Frontal cortex (tissue), 4 donors: ENCODE results near the gene TJP3. TPM values are rescaled to one million over a fixed set of nuclear protein-coding genes. Genes with fewer than 3 reads are reported as not detected.

ENCODE experiments used
- DNase-seq, 2 donors: peaks; one replicate each; pipeline ENCODE4 v3.0.0; 2012; ENCODE audit warnings: low spot score in 2 of 2
- FAIRE-seq: peaks from 2 replicates; lab custom pipeline; 2012; peaks lifted over from hg19 to GRCh38; lab: Jason Lieb, UNC
- total RNA-seq: library from RNA; depleted of rRNA; stranded (reverse); fragments of >200 nt; gene quantifications from one replicate; pipeline ENCODE4 v1.2.3, GENCODE V29; 2014
- donor health status: control.
- donor health status: control.
- donor health status: control.

The TJP3 gene
- total RNA-seq, 1 donor from 2014 or later = not detected

DNA sequence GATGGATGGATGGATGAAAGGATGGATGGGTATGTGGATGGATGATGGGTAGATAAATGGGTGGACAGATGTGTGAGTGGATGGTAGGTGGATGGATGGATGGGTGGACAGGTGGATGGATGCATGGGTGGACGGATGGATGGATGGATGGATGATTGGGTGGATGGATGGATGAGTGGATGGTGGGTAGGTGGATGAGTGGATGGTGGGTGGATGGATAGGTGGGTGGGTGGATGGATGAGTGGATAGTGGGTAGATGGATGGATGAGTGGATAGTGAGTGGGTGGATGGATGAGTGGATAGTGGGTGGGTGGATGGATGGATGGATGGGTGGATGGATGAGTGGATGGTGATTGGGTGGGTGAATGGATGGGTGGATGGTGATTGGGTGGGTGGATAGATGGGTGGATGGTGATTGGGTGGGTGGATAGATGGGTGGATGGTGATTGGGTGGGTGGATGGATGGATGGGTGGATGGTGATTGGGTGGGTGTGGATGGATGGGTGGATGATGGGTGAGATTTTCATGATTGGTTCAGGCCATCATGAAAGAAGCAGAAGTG lies 68.4 kb downstream of the TJP3 start:
- FAIRE-seq = no peak

DNA sequence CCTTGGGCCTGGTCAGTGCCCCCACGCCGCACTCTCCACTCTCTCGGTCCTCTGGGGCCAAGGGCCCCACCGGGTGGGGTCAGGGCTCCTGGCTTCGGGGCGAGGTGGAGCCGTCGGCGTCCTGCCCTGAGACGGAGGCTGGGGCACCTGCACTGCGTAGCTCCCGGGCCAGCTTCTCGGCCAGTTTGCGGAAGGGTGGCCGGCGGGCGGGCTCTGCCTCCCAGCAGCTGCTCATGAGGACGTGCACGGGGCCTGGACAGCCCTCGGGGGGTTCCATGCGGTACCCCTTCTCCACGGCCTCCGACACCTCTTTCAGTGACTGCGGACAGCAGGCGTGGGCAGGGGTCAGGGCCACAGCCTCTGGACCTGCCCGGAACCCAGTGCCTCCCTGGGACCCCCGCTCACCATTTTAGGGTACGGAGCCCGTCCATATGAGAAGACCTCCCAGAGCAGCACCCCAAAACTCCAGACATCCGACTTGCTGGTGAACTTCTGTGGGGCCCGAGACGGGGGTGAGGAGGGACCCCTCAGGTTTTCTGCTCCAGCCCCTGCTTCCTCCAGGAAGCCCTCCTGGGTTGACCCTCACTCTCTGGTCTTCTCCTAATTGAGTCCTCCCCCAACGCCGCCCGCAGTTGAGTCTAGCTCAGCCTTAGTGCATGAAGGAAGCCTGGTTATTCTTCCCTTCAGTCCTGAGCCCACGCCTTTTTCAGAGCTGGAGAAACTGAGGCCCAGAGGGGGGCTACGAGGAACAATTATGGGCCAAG lies 70.1 kb downstream of the TJP3 start:
- FAIRE-seq (no peak), DNase-seq (no peak)

More for the DNA sequence above, 68.4 kb downstream of the TJP3 start:
- no peak for DNase-seq

DNA sequence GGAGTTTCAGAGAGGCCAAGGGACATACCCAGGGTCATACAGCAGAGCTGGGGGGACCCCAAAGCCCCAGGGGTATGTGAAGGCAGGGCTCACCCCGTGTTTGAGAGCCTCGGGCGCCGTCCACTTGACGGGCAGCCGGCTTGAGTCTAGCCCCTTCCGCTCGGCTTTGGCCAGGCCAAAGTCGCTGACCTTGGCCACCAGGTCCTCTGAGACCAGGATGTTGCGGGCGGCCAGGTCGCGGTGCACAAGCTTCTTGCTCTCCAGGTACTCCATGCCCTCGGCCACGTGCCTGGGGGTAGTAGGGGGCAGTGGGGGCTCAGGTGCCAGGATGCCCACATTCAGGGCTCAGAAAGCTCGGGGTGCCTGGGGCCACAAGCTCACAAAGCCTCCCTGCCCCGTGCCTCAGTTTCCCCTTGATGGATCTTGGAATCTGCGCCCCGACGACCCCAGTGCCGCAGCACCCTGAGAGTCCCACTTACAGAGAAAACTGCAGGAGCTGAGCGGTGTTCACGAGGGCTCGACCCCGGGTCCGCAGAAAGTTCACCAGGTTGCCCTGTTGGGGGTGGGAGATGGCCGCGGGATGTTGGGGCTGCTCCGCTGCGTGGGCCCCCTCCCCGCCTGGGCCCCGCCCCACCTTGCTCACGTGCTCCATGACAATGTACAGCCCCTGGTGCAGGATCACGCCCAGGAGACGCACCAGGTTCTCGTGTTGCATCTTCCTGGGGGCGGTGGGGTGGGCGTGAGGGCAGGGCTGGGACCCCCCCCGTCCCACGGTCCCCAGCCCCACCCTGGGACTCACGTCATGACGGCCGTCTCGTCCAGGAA lies 70.9 kb downstream of the TJP3 start:
- DNase-seq (no peak), FAIRE-seq (no peak)

DNA sequence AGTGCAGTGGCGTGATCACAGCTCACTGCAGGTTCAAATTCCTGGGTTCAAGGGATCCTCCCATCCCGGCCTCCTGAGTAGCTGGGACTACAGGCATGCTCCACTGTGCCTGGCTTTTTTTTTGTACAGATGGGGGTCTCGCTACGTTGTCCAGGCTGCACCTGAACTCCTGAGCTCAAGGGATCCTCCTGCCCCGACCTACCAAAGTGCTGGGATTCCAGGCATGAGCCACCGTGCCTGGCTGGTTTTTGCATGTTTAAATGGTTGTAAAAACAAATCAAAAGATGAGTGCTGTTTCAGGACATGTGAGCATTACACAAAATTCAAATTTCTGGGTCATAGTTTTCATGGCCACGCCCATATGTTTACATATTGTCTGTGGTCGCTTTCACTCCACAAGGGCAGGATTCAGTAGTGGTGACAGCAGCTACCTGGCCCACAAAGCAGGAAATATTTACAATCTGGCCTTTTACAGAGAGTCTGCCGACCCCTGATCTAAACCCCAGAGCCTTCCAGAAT lies 72.7 kb downstream of the TJP3 start:
- DNase-seq = no peak
- FAIRE-seq = no peak

DNA sequence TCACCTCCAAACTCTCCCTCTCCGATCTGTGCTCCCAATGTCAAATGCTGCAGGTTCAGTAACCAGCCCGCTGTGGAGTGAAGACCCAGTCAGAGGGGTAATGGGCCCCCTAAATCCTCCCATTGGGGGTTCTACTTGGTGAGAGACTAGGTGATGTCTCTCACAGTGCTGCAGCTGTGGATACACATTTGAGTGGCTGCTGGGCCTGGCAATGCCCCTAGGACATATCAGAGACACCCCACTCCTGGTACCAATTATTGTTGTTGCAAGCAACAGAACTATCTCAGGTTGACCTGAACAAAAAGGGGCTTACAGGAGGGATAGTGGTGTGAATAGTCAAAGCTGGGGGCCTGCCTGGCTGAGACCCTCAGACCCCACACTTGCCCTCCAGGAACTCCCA lies 73.4 kb downstream of the TJP3 start:
- DNase-seq (no peak), FAIRE-seq (no peak)

DNA sequence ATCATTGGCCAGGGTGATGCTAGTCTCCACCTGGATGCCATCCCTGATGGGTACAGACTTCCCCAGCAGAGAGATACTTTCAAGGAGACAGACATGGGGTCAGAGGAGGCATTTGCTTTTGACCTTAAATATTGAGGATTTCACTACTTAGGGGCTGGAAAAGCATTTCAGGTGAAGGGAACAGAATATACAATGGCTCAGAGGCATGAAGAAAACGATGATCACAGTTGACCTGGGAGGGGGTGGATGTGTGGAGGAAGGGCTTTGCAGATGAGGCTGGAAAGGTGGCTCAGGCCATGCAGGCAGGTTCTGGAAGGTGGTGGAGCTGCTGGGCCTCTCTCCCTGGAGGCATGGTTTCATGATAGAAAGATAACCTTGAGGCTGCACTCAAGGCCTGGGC lies 74.1 kb downstream of the TJP3 start:
- DNase-seq = no peak
- FAIRE-seq = no peak

DNA sequence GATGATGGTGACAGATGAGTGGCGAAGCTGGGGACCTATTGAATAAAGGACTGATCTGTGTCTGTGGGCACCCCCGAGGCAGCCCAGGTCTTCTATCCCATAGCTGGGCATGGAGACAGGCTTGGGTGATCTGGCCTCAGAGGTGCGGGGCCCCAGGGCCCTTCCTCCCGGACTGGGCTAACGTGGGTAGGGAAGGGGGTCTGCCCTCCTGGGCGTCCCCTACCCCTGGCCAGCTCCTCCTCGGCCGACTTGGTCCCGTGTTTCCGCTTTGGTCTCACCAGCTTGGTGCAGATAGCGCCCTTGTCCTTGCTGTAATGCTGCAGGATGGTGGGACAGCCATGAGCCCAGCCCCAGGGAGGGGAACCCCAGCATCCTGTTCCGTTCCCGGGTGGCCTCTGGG lies 74.7 kb downstream of the TJP3 start:
- DNase-seq (no peak), FAIRE-seq (no peak)

DNA sequence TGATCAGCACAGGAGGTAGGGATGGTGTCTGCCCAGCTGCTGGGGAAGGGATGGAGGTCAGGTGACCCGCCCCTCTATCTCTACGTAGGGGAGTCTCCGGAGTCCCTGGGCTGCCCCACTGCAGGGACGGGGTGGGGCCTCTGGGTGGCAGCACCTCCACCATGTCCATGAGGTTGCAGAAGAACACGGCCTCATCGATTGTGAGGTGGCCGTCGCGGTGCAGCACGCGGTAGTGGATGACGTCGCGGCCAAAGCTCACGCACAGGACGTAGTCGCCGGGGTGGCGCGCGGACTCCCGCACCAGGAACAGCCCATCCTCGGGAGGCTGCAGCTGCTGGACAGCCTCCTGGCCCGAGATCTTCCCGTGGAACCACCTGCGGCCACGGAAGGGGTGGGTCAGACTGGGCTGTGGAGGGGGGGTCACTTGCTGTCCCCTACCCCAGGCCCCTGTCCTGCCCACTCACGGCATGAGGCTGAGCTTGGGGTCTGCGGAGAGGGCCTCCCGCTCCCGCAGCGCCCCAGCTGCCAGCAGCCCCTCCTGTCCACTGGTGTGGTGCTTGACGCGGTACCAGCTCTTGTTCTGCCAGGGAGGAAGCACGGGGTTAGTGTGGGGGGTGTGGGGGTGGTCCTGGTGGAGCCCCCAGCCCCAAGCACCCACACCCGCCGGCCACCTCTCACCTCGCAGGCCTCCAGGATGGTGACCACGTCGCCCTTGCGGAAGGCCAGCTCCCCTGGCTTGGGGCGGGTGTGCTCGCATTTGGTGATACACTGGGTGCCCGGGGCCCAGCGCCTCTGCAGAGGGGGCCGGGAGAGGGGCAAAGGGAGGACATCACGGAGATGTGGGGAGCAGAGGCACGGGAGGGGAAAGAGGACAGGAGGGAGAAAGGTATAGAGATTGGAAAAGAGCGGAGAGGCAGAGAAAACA lies 75.7 kb downstream of the TJP3 start:
- DNase-seq = no peak
- FAIRE-seq = no peak

DNA sequence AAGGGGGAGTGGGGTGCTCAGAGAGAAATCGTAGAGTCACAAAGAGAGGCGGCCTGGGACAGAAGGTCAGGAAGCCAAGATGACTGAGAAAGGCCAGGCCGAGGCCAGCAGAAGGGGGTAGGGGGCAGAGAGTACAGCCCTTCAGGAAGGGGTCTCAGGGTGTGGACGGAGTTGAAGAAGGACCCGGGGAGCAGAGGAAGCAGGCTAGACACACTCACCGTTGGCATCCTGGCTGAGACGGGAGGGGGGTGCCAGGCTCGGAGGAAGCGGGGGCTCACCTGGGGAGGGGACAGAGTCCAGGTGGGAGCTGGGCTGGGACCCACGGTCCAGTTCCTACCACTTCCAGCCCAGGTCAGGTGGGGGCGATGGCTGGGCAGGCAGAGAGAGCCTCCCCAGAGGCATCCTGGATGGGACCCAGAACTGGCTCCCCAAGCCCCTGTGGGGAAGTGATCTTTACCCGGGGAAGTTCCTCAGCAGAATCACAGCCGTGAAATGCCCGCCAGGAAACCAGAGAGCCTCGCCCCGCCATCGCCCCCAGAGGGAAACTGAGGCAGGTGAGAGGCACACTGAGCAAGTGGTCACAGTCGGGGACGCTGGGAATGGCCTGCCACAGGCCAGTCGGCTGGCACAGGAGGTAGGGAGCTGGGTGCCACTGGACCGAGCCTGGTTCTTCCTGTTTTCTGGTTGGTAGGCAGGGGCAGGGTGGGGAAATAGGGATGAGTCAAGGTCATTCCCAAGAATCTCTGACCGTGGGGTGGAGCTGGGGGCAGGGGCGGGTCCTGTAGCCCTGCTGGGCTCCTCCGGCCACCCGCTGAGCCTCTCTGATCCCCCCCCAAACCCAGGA lies 76.6 kb downstream of the TJP3 start:
- DNase-seq = peak in 1 of 2 donors; percentile 47
- FAIRE-seq = no peak

DNA sequence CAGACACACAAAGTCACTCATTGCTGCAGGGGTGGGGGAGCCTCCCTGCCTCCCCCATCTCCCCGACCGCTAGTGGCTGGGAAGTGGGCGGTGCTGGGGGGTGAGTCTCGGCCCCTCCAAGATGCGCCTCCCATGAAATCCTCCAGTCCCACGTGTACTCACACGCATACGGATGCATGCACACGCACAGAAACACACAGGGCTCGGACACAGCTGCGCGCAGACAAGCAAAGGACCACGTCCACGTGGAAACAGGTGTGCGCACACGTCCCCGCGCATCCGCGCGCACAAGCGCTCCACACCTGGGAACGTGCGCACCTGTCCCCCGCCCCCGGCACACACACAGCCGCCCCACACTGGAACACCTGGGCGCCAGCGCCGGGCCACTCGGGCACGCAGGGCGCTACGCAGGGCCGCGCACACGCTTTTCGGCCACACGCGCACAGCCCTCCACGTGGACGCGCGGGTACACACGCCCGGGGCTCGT lies 77.3 kb downstream of the TJP3 start:
- FAIRE-seq = no peak
- peak in 1 of 2 donors; percentile 58 for DNase-seq

DNA sequence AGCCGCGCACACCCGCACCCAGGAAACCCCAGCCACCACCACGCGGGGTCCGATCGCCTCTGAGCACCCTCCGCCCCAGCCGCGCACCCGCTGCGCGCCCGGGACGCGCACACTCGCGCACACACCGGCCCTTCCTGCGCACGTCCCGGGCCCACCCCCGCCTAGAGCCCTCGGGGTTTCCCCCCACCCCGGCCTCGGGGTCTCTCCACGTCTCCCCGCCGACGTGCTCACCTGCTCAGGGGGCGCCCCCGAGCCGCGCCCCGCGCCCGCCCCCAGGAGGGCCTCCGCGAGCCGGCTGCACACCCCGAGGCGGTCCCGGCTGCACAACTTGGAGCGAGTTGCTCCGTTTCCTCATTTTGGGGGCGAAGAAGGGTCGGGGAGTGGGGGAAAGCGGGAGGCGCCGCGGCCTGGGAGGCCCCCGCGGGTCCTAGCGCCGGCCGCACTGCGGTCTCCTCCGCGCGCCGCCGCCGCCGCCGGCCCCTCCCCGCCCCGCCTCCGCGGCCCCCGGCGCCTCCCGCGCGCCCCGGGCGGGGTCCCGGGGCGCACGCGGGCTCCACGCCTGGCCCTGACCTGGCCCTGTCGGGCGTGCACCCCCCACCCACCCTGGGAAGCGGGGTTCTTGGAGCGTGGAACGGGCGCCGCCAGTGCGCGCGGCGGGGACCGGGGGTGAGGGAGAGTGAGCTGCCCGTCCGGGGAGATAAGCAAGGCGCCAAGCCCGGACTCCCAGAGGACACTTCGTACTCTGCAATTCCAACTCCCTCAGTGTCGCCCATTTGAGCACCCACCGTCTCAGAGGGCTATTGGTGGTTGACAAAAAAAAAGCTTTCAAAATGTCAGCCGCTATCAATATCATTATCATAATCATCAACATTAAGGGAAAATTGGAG lies 78.0 kb downstream of the TJP3 start, which contains the start of gene MATK:
TSS of gene MATK (minus strand) at position 444 of the 887 bp plus-strand sequence. CDS start 1,246 bp downstream, outside the sequence.
- FAIRE-seq = no peak
- DNase-seq = peak; percentile 47 to 55

DNA sequence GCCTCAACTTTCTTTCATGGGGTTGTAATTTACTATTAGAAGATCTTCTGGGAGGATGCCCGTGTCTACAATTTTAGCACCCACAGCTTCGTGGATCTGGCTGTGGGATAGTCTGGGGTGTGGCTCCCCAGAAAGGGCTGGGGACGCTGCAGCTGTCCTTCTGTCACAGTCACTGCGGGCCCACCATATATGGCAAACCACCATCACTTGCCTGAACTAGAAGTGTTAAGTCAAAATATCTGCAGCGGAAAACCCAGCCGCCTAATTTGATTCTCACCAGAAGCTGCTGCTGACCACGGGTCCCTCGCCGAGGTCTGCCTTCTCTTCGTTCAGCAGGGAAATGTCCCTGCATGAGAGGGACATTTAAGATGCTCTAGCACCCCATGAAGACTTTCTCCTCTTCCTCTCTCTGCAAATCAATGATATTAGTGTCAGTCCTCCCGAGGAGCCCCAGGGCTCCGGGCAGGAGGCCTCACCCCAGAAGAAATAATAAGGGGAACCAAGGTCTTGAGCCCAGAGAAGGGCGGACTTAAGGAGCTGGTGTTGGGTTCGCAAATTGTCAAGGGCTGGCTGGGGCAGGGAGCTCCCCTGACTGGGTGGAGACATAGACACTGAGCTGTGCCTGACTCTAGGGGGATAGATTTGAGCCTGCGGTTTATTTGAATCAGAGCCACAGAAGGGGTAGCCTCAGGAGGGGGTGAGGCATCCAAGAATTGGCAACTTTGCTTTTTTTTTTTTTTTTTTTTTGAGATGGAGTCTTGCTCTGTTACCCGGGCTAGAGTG lies 81.0 kb downstream of the TJP3 start:
- no peak for FAIRE-seq

DNA sequence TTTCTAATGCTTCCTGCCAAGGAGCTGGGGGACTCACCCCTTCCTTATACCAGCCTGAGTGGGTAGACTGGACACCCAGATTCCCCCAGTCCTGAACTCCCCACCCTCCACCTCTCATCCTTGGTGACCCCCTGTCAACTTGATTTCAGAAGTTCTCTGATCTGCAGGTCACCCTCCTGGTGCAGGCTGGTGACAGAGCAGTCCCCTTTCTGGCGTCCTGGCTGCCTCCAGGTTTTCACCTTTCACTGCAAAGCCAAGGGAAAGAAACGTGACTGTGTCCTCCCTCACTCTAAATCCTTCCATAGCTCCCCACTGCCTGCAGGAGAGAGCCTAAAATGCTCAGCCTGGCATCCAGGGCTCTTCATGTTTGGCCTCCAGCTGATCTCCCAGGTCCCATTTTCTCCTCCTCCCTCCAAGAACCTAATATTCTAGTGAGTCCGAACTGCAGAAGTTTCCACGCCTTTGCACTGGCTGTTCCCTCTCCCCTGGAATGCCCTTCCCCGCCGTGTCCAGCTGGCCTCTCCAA lies 82.1 kb downstream of the TJP3 start:
- FAIRE-seq = no peak
- no peak for DNase-seq

More for the DNA sequence above, 81.0 kb downstream of the TJP3 start:
- DNase-seq = no peak

DNA sequence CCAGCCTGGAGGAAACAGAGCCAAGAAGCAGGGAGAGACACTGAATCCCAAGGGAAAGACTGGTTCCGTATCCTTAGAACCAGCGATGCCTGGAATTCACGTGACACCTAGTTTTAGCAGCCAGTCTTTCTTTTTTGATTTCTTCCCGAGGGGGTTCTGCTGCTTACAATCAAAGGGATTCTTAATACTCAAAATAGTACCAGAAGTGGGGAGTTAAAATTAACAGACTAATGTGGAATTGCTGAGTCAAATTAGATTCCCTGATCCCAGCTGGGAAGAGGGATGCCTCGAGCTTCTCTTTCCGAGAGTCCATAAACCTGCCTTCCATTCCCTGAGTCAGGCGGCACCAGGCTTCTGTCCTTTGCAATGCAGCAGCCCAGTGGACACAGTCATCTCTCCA lies 82.8 kb downstream of the TJP3 start:
- FAIRE-seq (no peak), DNase-seq (no peak)

DNA sequence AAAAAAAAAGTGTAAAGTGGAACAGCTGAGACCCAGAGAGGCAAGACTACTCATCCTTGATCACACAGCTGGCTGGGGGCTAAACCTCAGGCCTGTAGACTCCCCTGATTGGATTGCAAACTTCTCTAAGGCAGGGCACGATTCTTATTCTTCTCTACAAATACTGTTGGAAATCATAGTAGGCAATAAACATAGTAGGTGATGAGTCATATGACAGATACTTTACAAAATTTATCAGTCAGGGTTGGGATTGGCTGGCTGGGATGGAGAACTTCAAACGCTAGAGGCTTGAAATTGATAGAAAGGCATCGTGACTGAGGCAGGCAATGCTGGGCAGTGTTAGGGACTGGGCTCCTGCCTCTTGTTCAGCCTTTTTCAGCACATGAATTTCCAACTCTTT lies 83.9 kb downstream of the TJP3 start:
- DNase-seq (no peak), FAIRE-seq (no peak)

DNA sequence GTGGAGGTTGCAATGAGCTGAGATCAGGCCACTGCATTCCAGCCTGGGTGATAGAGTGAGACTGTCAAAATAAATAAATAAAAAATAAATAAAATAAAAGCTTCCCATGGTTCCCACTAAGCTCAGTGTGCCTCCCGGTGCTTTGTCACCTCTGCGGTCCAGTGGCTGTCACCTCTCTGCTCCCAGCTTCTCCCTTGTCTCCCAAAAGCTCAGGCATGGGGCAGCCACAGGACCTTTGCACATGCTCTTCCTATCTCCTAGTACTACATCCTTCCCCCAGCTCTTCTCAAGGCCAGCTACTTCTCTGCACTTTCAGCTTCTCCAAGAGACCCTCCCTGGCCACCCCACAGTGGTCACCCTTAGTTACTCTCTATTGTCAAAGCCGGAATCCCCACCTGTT lies 85.6 kb downstream of the TJP3 start:
- FAIRE-seq = no peak
- DNase-seq = no peak
